ENCODE results near the gene GPX2. TPM values are rescaled to one million over a fixed set of nuclear protein-coding genes. Genes with fewer than 3 reads are reported as not detected.

GPX2 gene
- total RNA-seq, 6 experiments from 2014 or later = 248 to 1,113 (median 341) TPM

- no peak overlapping the region for H3K27ac ChIP-seq
- peak overlapping the region; percentile 54 to 68 (median 67) for H3K4me3 ChIP-seq
- no peaks in the 10 kb centered on the region for H3K9me3 ChIP-seq
- peaks cover 0 to 7% (median 0%) of the 10 kb centered on the region in 4 donors for H3K4me1 ChIP-seq
- TF ChIP-seq POLR2A (IDR thresholded peaks at IDR 0.05) = no peak
- no peak for TF ChIP-seq CTCF (IDR thresholded peaks at IDR 0.05)
- WGBS (ENCODE audit: insufficient coverage, low coverage, low lambda C conversion rate, missing lambda C conversion rate) = 49% methylated on average over 4 of the region's 8 CpGs
- intact Hi-C loops (cut with DNase I) = no loop called here
- DNase-seq (no peak), ATAC-seq (peak in 2 of 4 donors; percentile 5 to 19)
- H3K36me3 ChIP-seq = no peaks in the 10 kb centered on the region
- H3K27me3 ChIP-seq = no peaks in the 10 kb centered on the region
These were observed 28.4 kb upstream of the GPX2 start for GRCh38 chr14:64970776-64971477.

- H3K36me3 ChIP-seq = no peaks in the 10 kb centered on the region
- H3K9me3 ChIP-seq = no peaks in the 10 kb centered on the region
- H3K27ac ChIP-seq = no peak overlapping the region
- DNase-seq = no peak
- H3K4me3 ChIP-seq = no peak overlapping the region
- ATAC-seq = no peak
- TF ChIP-seq CTCF (IDR thresholded peaks at IDR 0.05) (no peak), POLR2A (IDR thresholded peaks at IDR 0.05) (no peak)
- no peaks in the 10 kb centered on the region for H3K27me3 ChIP-seq
- whole genome bisulfite sequencing (ENCODE audit: insufficient coverage, low coverage, low lambda C conversion rate, missing lambda C conversion rate) = 79% methylated on average over 3 of the region's 3 CpGs
- intact Hi-C loops (cut with DNase I) = no loop called here
- peaks cover 0 to 7% (median 0%) of the 10 kb centered on the region in 4 donors for H3K4me1 ChIP-seq
These were observed 27.5 kb upstream of the GPX2 start for GRCh38 chr14:64970041-64970440.

GRCh38 chr14:64968651-64969050, 26.1 kb upstream of the GPX2 start:
- Histone ChIP-seq H3K27me3 (no peaks in the 10 kb centered on the region), H3K36me3 (no peaks in the 10 kb centered on the region), H3K9me3 (no peaks in the 10 kb centered on the region), H3K4me1 (peaks cover 0 to 7% (median 0%) of the 10 kb centered on the region in 4 donors), H3K4me3 (no peak overlapping the region), H3K27ac (no peak overlapping the region)
- 78% methylated on average over 6 of the region's 6 CpGs for WGBS (ENCODE audit: insufficient coverage, low coverage, low lambda C conversion rate, missing lambda C conversion rate)
- ATAC-seq (no peak), DNase-seq (no peak)
- intact Hi-C loops (cut with DNase I) = no loop called here
- TF ChIP-seq CTCF (IDR thresholded peaks at IDR 0.05) (no peak), POLR2A (IDR thresholded peaks at IDR 0.05) (no peak)

- ATAC-seq (no peak), DNase-seq (no peak)
- intact Hi-C loops (cut with DNase I) = no loop called here
- no peak overlapping the region for H3K27ac ChIP-seq
- WGBS (ENCODE audit: insufficient coverage, low coverage, low lambda C conversion rate, missing lambda C conversion rate) = 93% methylated on average over 6 of the region's 7 CpGs
- H3K9me3 ChIP-seq = no peaks in the 10 kb centered on the region
- no peaks in the 10 kb centered on the region for H3K36me3 ChIP-seq
- TF ChIP-seq CTCF (IDR thresholded peaks at IDR 0.05) = no peak
- no peak for TF ChIP-seq POLR2A (IDR thresholded peaks at IDR 0.05)
- no peak overlapping the region for H3K4me3 ChIP-seq
- no peaks in the 10 kb centered on the region for H3K27me3 ChIP-seq
- H3K4me1 ChIP-seq = peaks cover 0 to 7% (median 0%) of the 10 kb centered on the region in 4 donors
These were observed 25.6 kb upstream of the GPX2 start for GRCh38 chr14:64968167-64968566.

Data from right lobe of liver (tissue), 6 donors.